ENCODE measurements around the gene WWOX. TPM values are rescaled to one million over a fixed set of nuclear protein-coding genes. Genes with fewer than 3 reads are reported as not detected.
"Not testable (repeated sequence)": the region's sequence is repeated elsewhere in the genome, so short reads cannot be mapped to it uniquely, and the experiment has no call there.

WWOX gene
- total RNA-seq, 3 donors from 2014 or later: 11.7 to 18.0 (median 13.8) TPM

GRCh38 chr16:78594191-78594590 lies 494.7 kb downstream of the WWOX start:
- Histone ChIP-seq H3K4me3 (no peak overlapping the region), H3K9me3 (no peaks in the 10 kb centered on the region), H3K4me1 (ENCODE audit: low read depth) (no peaks in the 10 kb centered on the region), H3K36me3 (ENCODE audit: low read depth) (no peaks in the 10 kb centered on the region)
- intact Hi-C loops (cut with DNase I, micrococcal nuclease): no loop called here
- ATAC-seq (no peak), DNase-seq (no peak)
- TF ChIP-seq CTCF (IDR thresholded peaks at IDR 0.05): no peak

DNA sequence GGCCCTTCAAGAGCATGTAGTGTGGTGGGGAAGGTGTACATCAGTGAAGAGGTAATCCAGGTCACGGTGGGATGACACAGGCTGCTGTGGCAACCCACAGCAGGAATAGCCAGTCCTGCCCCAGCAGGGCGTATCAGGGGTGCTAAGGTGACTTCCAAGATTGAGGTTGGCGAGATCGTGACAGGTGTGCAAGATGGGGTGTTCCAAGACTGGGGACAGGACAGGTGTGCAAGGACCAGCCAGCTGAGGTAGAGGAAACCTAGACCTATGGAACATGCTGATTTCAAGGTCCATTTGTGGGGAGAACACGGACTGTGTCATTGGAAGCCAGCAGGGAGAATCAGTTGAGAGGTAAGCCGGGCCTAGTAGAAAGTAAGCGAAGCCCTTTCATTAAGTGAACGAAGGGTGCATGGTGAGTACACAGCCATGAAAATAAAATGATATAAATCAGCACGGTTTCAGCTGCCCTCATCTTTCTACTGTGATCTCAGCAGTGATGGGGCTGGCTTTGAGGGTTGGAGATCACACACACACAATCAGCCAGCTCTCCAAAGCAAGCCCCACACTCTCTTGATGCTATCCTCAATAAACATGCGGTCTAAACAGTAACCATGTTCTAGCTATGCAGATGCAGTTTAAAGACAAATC lies 497.0 kb downstream of the WWOX start:
- H3K4me3 ChIP-seq: no peak overlapping the region
- H3K9me3 ChIP-seq: no peaks in the 10 kb centered on the region
- ATAC-seq: no peak
- no peak for TF ChIP-seq CTCF (IDR thresholded peaks at IDR 0.05)
- no peaks in the 10 kb centered on the region for H3K4me1 ChIP-seq (ENCODE audit: low read depth)
- no peak for DNase-seq
- no peaks in the 10 kb centered on the region for H3K36me3 ChIP-seq (ENCODE audit: low read depth)
- intact Hi-C loops (cut with DNase I, micrococcal nuclease): no loop called here

DNA sequence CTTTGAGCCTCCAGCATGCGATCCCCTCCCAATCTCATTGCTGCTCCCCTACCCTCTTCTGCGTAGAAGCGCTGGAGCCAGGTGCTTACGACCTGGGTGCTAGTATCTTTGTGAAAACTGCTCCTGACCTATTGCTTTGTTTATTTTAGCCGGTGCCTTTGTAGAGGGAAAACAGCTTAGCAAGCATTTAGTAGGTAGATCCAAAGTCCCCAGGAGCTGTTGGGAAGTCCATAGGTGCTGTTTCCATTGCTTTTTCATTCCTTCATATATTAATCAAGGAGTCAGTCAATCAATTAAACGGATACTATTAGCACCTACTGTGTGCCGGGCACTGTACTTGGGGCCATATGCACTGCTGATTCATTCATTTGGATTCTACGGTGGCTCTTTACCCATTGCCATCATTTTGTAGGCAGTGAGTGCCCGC lies 497.6 kb downstream of the WWOX start:
- H3K4me1 ChIP-seq (ENCODE audit: low read depth): no peaks in the 10 kb centered on the region
- ATAC-seq (no peak), DNase-seq (no peak)
- intact Hi-C loops (cut with DNase I, micrococcal nuclease): no loop called here
- H3K9me3 ChIP-seq: no peaks in the 10 kb centered on the region
- no peak for TF ChIP-seq CTCF (IDR thresholded peaks at IDR 0.05)
- H3K36me3 ChIP-seq (ENCODE audit: low read depth): no peaks in the 10 kb centered on the region
- H3K4me3 ChIP-seq: no peak overlapping the region

GRCh38 chr16:78597809-78598570 lies 498.5 kb downstream of the WWOX start:
- Histone ChIP-seq H3K9me3 (no peaks in the 10 kb centered on the region), H3K4me3 (no peak overlapping the region), H3K36me3 (ENCODE audit: low read depth) (no peaks in the 10 kb centered on the region), H3K4me1 (ENCODE audit: low read depth) (no peaks in the 10 kb centered on the region)
- TF ChIP-seq CTCF (IDR thresholded peaks at IDR 0.05): no peak
- DNase-seq: no peak
- intact Hi-C loops (cut with DNase I, micrococcal nuclease): no loop called here
- no peak for ATAC-seq

DNA sequence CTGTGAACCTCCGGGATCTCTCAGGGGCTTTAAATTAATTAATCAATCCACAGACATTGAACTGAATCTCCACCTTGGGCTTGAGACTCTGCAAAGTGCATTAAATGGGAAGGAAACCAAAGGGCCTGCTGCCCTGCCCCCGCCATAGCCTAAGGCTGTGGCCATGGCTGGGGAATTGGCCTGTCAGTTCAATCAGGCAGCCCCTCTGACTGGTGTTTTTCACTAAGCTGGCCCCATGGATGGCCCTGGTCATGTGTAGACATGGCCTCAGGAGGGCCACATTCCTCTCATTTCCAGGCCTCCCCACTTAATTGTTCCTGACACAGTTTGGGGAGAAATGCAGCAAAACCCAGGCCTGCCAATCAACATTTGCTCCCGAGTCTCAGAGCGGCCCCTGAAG lies 499.8 kb downstream of the WWOX start:
- DNase-seq (no peak), ATAC-seq (no peak)
- Histone ChIP-seq H3K36me3 (ENCODE audit: low read depth) (no peaks in the 10 kb centered on the region), H3K9me3 (no peaks in the 10 kb centered on the region), H3K4me3 (no peak overlapping the region), H3K4me1 (ENCODE audit: low read depth) (no peaks in the 10 kb centered on the region)
- no peak for TF ChIP-seq CTCF (IDR thresholded peaks at IDR 0.05)
- intact Hi-C loops (cut with DNase I, micrococcal nuclease): no loop called here

DNA sequence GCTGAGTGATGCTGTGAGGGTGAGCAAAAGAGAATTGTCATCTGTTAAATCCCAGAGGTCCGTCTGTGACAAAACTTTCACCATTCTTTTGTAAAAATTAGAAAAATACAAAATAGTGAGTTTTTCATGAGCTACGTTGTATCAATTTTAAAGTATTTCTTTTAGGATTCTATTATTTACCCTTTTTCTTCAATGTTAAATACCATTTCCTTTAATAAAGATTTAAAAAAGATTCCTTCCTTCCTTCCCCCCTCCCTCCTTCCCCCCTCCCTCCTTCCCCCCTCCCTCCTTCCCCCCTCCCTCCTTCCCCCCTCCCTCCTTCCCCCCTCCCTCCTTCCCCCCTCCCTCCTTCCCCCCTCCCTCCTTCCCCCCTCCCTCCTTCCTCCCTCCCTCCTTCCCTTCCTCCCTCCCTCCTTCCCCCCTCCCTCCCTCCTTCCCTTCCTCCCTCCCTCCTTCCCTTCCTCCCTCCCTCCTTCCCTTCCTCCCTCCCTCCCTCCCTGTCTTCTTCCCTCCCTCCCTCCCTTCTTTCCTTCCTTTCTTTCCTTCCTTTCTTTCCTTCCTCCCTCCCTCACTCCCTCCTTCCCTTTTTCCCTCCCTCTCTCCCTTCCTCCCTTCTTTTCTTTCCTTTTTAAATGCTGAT lies 505.1 kb downstream of the WWOX start:
- H3K4me3 ChIP-seq; H3K9me3 ChIP-seq; DNase-seq; ATAC-seq; H3K36me3 ChIP-seq (ENCODE audit: low read depth); intact Hi-C loops (cut with DNase I, micrococcal nuclease); H3K4me1 ChIP-seq (ENCODE audit: low read depth): not testable (repeated sequence)
